ENCODE results near the gene KIAA1755. TPM values are rescaled to one million over a fixed set of nuclear protein-coding genes. Genes with fewer than 3 reads are reported as not detected.

The KIAA1755 gene
- total and polyA plus RNA-seq, 2 experiments from 2014 or later, result 4.0 to 5.1 TPM

- DNase-seq, result peak; percentile 32
Measured at GRCh38 chr20:38211200-38212097, 49.1 kb downstream of the KIAA1755 start.

GRCh38 chr20:38210741-38211140 is 49.8 kb downstream of the KIAA1755 start:
- H3K27ac ChIP-seq, result no peak overlapping the region
- no peak overlapping the region for H3K4me2 ChIP-seq (ENCODE audit: unreplicated experiment)
- peak; percentile 47 for DNase-seq
- H3F3A ChIP-seq (ENCODE audit: insufficient read depth), result peaks cover 16% of the 10 kb centered on the region; the same call in 1 of the 2 replicates
- no peaks in the 10 kb centered on the region for H3K9me3 ChIP-seq (ENCODE audit: low read depth)
- peaks cover 8% of the 10 kb centered on the region for H3K4me1 ChIP-seq (ENCODE audit: insufficient read depth)
- H3K79me2 ChIP-seq (ENCODE audit: insufficient read depth), result no peaks in the 10 kb centered on the region
- no peak overlapping the region for H3K9ac ChIP-seq
- H3K4me3 ChIP-seq, result no peak overlapping the region
- in situ Hi-C loops (cut with MboI), result no loop called here
- no peaks in the 10 kb centered on the region for H3K36me3 ChIP-seq (ENCODE audit: low read depth)
- no peaks in the 10 kb centered on the region for H4K20me1 ChIP-seq (ENCODE audit: insufficient read depth)
- no peak for TF ChIP-seq EZH2 (IDR thresholded peaks at IDR 0.05; ENCODE audit: insufficient read depth, poor library complexity, severe bottlenecking)
- H3K27me3 ChIP-seq (replicated peaks; ENCODE audit: insufficient read depth), result no peaks in the 10 kb centered on the region
- 67 to 69% methylated on average over 6 of the region's 6 CpGs for WGBS, 2 experiments (ENCODE audit: low coverage in 1 of 2, low lambda C conversion rate in 2 of 2, missing lambda C conversion rate in 2 of 2)
- H2AFZ ChIP-seq, result no peak overlapping the region
- no peaks in the 10 kb centered on the region for H3K9me2 ChIP-seq (ENCODE audit: insufficient read depth)

More at GRCh38 chr20:38211200-38212097, 49.1 kb downstream of the KIAA1755 start:
- Histone ChIP-seq H3K9me2 (ENCODE audit: insufficient read depth) (no peaks in the 10 kb centered on the region), H3F3A (ENCODE audit: insufficient read depth) (peaks cover 16% of the 10 kb centered on the region; the same call in 1 of the 2 replicates), H4K20me1 (ENCODE audit: insufficient read depth) (no peaks in the 10 kb centered on the region), H3K4me2 (ENCODE audit: unreplicated experiment) (no peak overlapping the region), H3K27me3 (replicated peaks; ENCODE audit: insufficient read depth) (no peaks in the 10 kb centered on the region), H3K9ac (no peak overlapping the region), H3K36me3 (ENCODE audit: low read depth) (no peaks in the 10 kb centered on the region), H3K79me2 (ENCODE audit: insufficient read depth) (no peaks in the 10 kb centered on the region), H3K4me1 (ENCODE audit: insufficient read depth) (peaks cover 9% of the 10 kb centered on the region), H3K27ac (no peak overlapping the region), H2AFZ (no peak overlapping the region), H3K4me3 (no peak overlapping the region), H3K9me3 (ENCODE audit: low read depth) (no peaks in the 10 kb centered on the region)
- in situ Hi-C loops (cut with MboI), result no loop called here
- 71 to 78% methylated on average over 9 of the region's 9 CpGs for WGBS, 2 experiments (ENCODE audit: low coverage in 1 of 2, low lambda C conversion rate in 2 of 2, missing lambda C conversion rate in 2 of 2)
- TF ChIP-seq EZH2phosphoT487 (IDR thresholded peaks at IDR 0.05; ENCODE audit: insufficient read depth, low read depth), result no peak
- TF ChIP-seq EZH2 (IDR thresholded peaks at IDR 0.05; ENCODE audit: insufficient read depth, poor library complexity, severe bottlenecking), result no peak

GRCh38 chr20:38209736-38210405 is 50.7 kb downstream of the KIAA1755 start:
- H3K27ac ChIP-seq, result no peak overlapping the region
- DNase-seq, result peak; percentile 51
- H3F3A ChIP-seq (ENCODE audit: insufficient read depth), result peaks cover 16% of the 10 kb centered on the region; the same call in 1 of the 2 replicates
- H3K9me3 ChIP-seq (ENCODE audit: low read depth), result no peaks in the 10 kb centered on the region
- H3K4me2 ChIP-seq (ENCODE audit: unreplicated experiment), result peak overlapping the region; percentile 9
- TF ChIP-seq EZH2 (IDR thresholded peaks at IDR 0.05; ENCODE audit: insufficient read depth, poor library complexity, severe bottlenecking) (no peak), EZH2phosphoT487 (IDR thresholded peaks at IDR 0.05; ENCODE audit: insufficient read depth, low read depth) (no peak)
- in situ Hi-C loops (cut with MboI), result no loop called here
- H3K36me3 ChIP-seq (ENCODE audit: low read depth), result no peaks in the 10 kb centered on the region
- no peaks in the 10 kb centered on the region for H3K9me2 ChIP-seq (ENCODE audit: insufficient read depth)
- WGBS, 2 experiments (ENCODE audit: low coverage in 1 of 2, low lambda C conversion rate in 2 of 2, missing lambda C conversion rate in 2 of 2), result 65 to 68% methylated on average over 3 of the region's 3 CpGs
- H3K79me2 ChIP-seq (ENCODE audit: insufficient read depth), result no peaks in the 10 kb centered on the region
- H3K9ac ChIP-seq, result no peak overlapping the region
- H2AFZ ChIP-seq, result no peak overlapping the region
- H3K4me3 ChIP-seq, result no peak overlapping the region
- H3K27me3 ChIP-seq (replicated peaks; ENCODE audit: insufficient read depth), result no peaks in the 10 kb centered on the region
- no peaks in the 10 kb centered on the region for H4K20me1 ChIP-seq (ENCODE audit: insufficient read depth)
- peaks cover 8% of the 10 kb centered on the region for H3K4me1 ChIP-seq (ENCODE audit: insufficient read depth)

- no peak overlapping the region for H3K4me3 ChIP-seq
- no peaks in the 10 kb centered on the region for H3K36me3 ChIP-seq (ENCODE audit: low read depth)
- H3K27ac ChIP-seq, result no peak overlapping the region
- no peak overlapping the region for H2AFZ ChIP-seq
- H3K27me3 ChIP-seq (replicated peaks; ENCODE audit: insufficient read depth), result no peaks in the 10 kb centered on the region
- no peaks in the 10 kb centered on the region for H3K79me2 ChIP-seq (ENCODE audit: insufficient read depth)
- in situ Hi-C loops (cut with MboI), result no loop called here
- TF ChIP-seq EZH2 (IDR thresholded peaks at IDR 0.05; ENCODE audit: insufficient read depth, poor library complexity, severe bottlenecking) (no peak), EZH2phosphoT487 (IDR thresholded peaks at IDR 0.05; ENCODE audit: insufficient read depth, low read depth) (no peak)
- no peak for DNase-seq
- no peaks in the 10 kb centered on the region for H3K9me2 ChIP-seq (ENCODE audit: insufficient read depth)
- H4K20me1 ChIP-seq (ENCODE audit: insufficient read depth), result no peaks in the 10 kb centered on the region
- H3K4me2 ChIP-seq (ENCODE audit: unreplicated experiment), result no peak overlapping the region
- peaks cover 18% of the 10 kb centered on the region; the same call in 1 of the 2 replicates for H3F3A ChIP-seq (ENCODE audit: insufficient read depth)
- no peaks in the 10 kb centered on the region for H3K9me3 ChIP-seq (ENCODE audit: low read depth)
- peaks cover 8% of the 10 kb centered on the region for H3K4me1 ChIP-seq (ENCODE audit: insufficient read depth)
- no peak overlapping the region for H3K9ac ChIP-seq
- WGBS, 2 experiments (ENCODE audit: low coverage in 1 of 2, low lambda C conversion rate in 2 of 2, missing lambda C conversion rate in 2 of 2), result 66 to 72% methylated on average over 4 of the region's 4 CpGs
Measured at GRCh38 chr20:38209054-38209675, 51.4 kb downstream of the KIAA1755 start.
